Calu3 (cell line): ENCODE measurements around the gene TSPAN19. TPM values are rescaled to one million over a fixed set of nuclear protein-coding genes. Genes with fewer than 3 reads are reported as not detected.

Experiments used
- BruUV-seq: library from RNA; stranded (reverse); fragments of 400-500 nt; replicated peaks from 2 replicates; lab custom pipeline; 2021; lab: Mats Ljungman, UMichigan
- CTCF ChIA-PET: fragments of 300-600 bp; sonication (Branson Sonifier 250); formaldehyde crosslinking; loops from one replicate; lab custom pipeline; 2022; ENCODE audit warnings: antibody characterized with exemption; lab: Charles Lee
- DNase-seq: peaks from one replicate; pipeline ENCODE4 v3.0.0; 2022
- H3K27ac Mint-ChIP-seq: one replicate; pipeline ENCODE4 v1.8.0; 2022; ENCODE audit warnings: mixed read lengths; ENCODE audit not compliant: unreplicated experiment
- H3K27me3 Mint-ChIP-seq: one replicate; pipeline ENCODE4 v1.8.0; 2022; ENCODE audit warnings: mixed read lengths; ENCODE audit not compliant: unreplicated experiment
- H3K36me3 Mint-ChIP-seq: one replicate; pipeline ENCODE4 v1.8.0; 2022; ENCODE audit warnings: mild to moderate bottlenecking, moderate library complexity, mixed read lengths; ENCODE audit not compliant: insufficient read depth, unreplicated experiment
- H3K4me1 Mint-ChIP-seq: one replicate; pipeline ENCODE4 v1.8.0; 2022; ENCODE audit warnings: mild to moderate bottlenecking, low read depth, mixed read lengths; ENCODE audit not compliant: unreplicated experiment
- H3K4me3 Mint-ChIP-seq: one replicate; pipeline ENCODE4 v1.8.0; 2022; ENCODE audit warnings: mild to moderate bottlenecking, low read depth, moderate library complexity, mixed read lengths; ENCODE audit not compliant: unreplicated experiment
- H3K9me3 Mint-ChIP-seq: one replicate; pipeline ENCODE4 v1.8.0; 2022; ENCODE audit warnings: low read depth, mixed read lengths; ENCODE audit not compliant: unreplicated experiment
- CTCF ChIP-seq: fragments of 200-600 bp; IDR thresholded peaks from one replicate; pipeline ENCODE4 v1.8.0; 2022; ENCODE audit warnings: antibody characterized with exemption; ENCODE audit not compliant: unreplicated experiment
- intact Hi-C: fragments of 100-400 bp; cut with micrococcal nuclease; formaldehyde crosslinking; loops from one replicate; pipeline ENCODE4 v1.10.0; 2022; ENCODE audit not compliant: unreplicated experiment
- total RNA-seq: library from RNA; stranded (reverse); gene quantifications from 2 replicates; pipeline ENCODE4 v1.2.3, GENCODE V29; 2022

TSPAN19 gene
- total RNA-seq, 1 experiment from 2014 or later, result not detected

- DNase-seq, result no peak
- Mint-ChIP-seq H3K9me3 (no peaks in the 10 kb centered on the region), H3K27ac (no peak overlapping the region), H3K4me1 (no peaks in the 10 kb centered on the region), H3K36me3 (no peaks in the 10 kb centered on the region), H3K27me3 (no peaks in the 10 kb centered on the region), H3K4me3 (no peak overlapping the region)
- TF ChIP-seq CTCF, result no peak
- intact Hi-C loops, result no loop called here
- BruUV-seq, result no TSS peak
- CTCF ChIA-PET, result no interaction called here
Measured at GRCh38 chr12:84976133-84976532, 59.9 kb downstream of the TSPAN19 start.

- TF ChIP-seq CTCF, result no peak
- H3K4me1 Mint-ChIP-seq, result no peaks in the 10 kb centered on the region
- no peak for DNase-seq
- intact Hi-C loops, result no loop called here
- BruUV-seq, result no TSS peak
- H3K36me3 Mint-ChIP-seq, result no peaks in the 10 kb centered on the region
- H3K27ac Mint-ChIP-seq, result no peak overlapping the region
- no peak overlapping the region for H3K4me3 Mint-ChIP-seq
- CTCF ChIA-PET, result no interaction called here
- no peaks in the 10 kb centered on the region for H3K27me3 Mint-ChIP-seq
- no peaks in the 10 kb centered on the region for H3K9me3 Mint-ChIP-seq
Measured at GRCh38 chr12:84974155-84974815, 61.8 kb downstream of the TSPAN19 start.

GRCh38 chr12:84973026-84973425 lies 63.1 kb downstream of the TSPAN19 start:
- H3K4me3 Mint-ChIP-seq, result no peak overlapping the region
- intact Hi-C loops, result no loop called here
- H3K27ac Mint-ChIP-seq, result no peak overlapping the region
- DNase-seq, result no peak
- CTCF ChIA-PET, result no interaction called here
- H3K27me3 Mint-ChIP-seq, result no peaks in the 10 kb centered on the region
- no peaks in the 10 kb centered on the region for H3K9me3 Mint-ChIP-seq
- no peak for TF ChIP-seq CTCF
- H3K36me3 Mint-ChIP-seq, result no peaks in the 10 kb centered on the region
- H3K4me1 Mint-ChIP-seq, result no peaks in the 10 kb centered on the region
- no TSS peak for BruUV-seq

- Mint-ChIP-seq H3K9me3 (no peaks in the 10 kb centered on the region), H3K27ac (no peak overlapping the region), H3K36me3 (no peaks in the 10 kb centered on the region), H3K4me3 (no peak overlapping the region), H3K27me3 (no peaks in the 10 kb centered on the region), H3K4me1 (no peaks in the 10 kb centered on the region)
- TF ChIP-seq CTCF, result no peak
- CTCF ChIA-PET, result no interaction called here
- DNase-seq, result no peak
- intact Hi-C loops, result no loop called here
- BruUV-seq, result no TSS peak
Measured at GRCh38 chr12:84969226-84969625, 66.9 kb downstream of the TSPAN19 start.

Other genes with a start within 250 kb of the TSPAN19 start
- not detected in 2 replicates for gene SLC6A15, start 123.5 kb downstream of the TSPAN19 start, total RNA-seq
- 1.4 and 2.1 TPM in 2 replicates for gene LRRIQ1, start 74 bp upstream of the TSPAN19 start, total RNA-seq
- 2.5 and 2.9 TPM in 2 replicates for gene ALX1, start 243.9 kb upstream of the TSPAN19 start, total RNA-seq